SK-N-SH treated with all-trans-retinoic acid at 6 μM for 48 hours (cell line): ENCODE data around the gene MYO9A.

Experiments
- ATAC-seq: fragments of 200-7000 bp; cut with Tn5 transposase; 3 replicates; pipeline ENCODE4 v1.9.1; 2020; ENCODE audit warnings: mild to moderate bottlenecking, moderate library complexity
- ARNTL ChIP-seq: fragments of 450-650 bp; formaldehyde crosslinking; IDR thresholded peaks from 2 replicates; pipeline ENCODE4 v1.5.0; 2020; ENCODE audit warnings: low read depth, mild to moderate bottlenecking, moderate library complexity, borderline replicate concordance
- CSDC2 ChIP-seq: fragments of 250-450 bp; sonication (Bioruptor Pico); IDR thresholded peaks from 2 replicates; pipeline ENCODE4 v1.5.0; 2020; ENCODE audit warnings: mild to moderate bottlenecking, moderate library complexity
- ESRRG ChIP-seq: fragments of 250-450 bp; sonication (Bioruptor Pico); IDR thresholded peaks from 2 replicates; pipeline ENCODE4 v1.6.1; 2021; ENCODE audit warnings: mild to moderate bottlenecking
- GLIS3 ChIP-seq: fragments of 250-450 bp; sonication (Bioruptor Pico); IDR thresholded peaks from 2 replicates; pipeline ENCODE4 v1.5.0; 2020; ENCODE audit warnings: mild to moderate bottlenecking, moderate library complexity
- OSR1 ChIP-seq: fragments of 250-450 bp; sonication (Bioruptor Pico); IDR thresholded peaks from 2 replicates; pipeline ENCODE4 v1.8.0; 2022; ENCODE audit warnings: moderate library complexity, mild to moderate bottlenecking, inconsistent platforms
- PATZ1 ChIP-seq: fragments of 250-450 bp; sonication (Bioruptor Pico); IDR thresholded peaks from 2 replicates; pipeline ENCODE4 v1.8.0; 2020; ENCODE audit warnings: mild to moderate bottlenecking, moderate library complexity, borderline replicate concordance
- PPARA ChIP-seq: fragments of 250-450 bp; sonication (Bioruptor Pico); IDR thresholded peaks from 2 replicates; pipeline ENCODE4 v1.5.0; 2020; ENCODE audit warnings: mild to moderate bottlenecking, borderline replicate concordance
- RARB ChIP-seq: fragments of 250-450 bp; sonication (Bioruptor Pico); IDR thresholded peaks from 2 replicates; pipeline ENCODE4 v1.8.0; 2021; ENCODE audit warnings: mild to moderate bottlenecking, moderate library complexity
- SNAI2 ChIP-seq: fragments of 250-450 bp; sonication (Bioruptor Pico); IDR thresholded peaks from 2 replicates; pipeline ENCODE4 v1.5.0; 2020; ENCODE audit warnings: mild to moderate bottlenecking, moderate library complexity
- TCF4 ChIP-seq: fragments of 250-450 bp; sonication (Bioruptor Pico); IDR thresholded peaks from 2 replicates; pipeline ENCODE4 v1.8.0; 2021; ENCODE audit warnings: mild to moderate bottlenecking, moderate library complexity, borderline replicate concordance
- ZC3H10 ChIP-seq: fragments of 250-450 bp; sonication (Bioruptor Pico); IDR thresholded peaks from 2 replicates; pipeline ENCODE4 v1.5.1; 2021; ENCODE audit warnings: mild to moderate bottlenecking, moderate library complexity
- ZFP3 ChIP-seq: fragments of 250-450 bp; sonication (Bioruptor Pico); IDR thresholded peaks from 2 replicates; pipeline ENCODE4 v1.5.0; 2020; ENCODE audit warnings: mild to moderate bottlenecking, moderate library complexity
- ZFP30 ChIP-seq: fragments of 450-650 bp; formaldehyde crosslinking; IDR thresholded peaks from 2 replicates; pipeline ENCODE4 v1.5.0; 2022; ENCODE audit warnings: mild to moderate bottlenecking, moderate library complexity
- ZNF565 ChIP-seq: fragments of 450-650 bp; formaldehyde crosslinking; conservative IDR thresholded peaks from 2 replicates; pipeline ENCODE4 v1.5.0; 2020; ENCODE audit warnings: low read depth, mild to moderate bottlenecking, moderate library complexity
- ZNF8 ChIP-seq: fragments of 450-650 bp; formaldehyde crosslinking; IDR thresholded peaks from 2 replicates; pipeline ENCODE4 v1.5.0; 2020; ENCODE audit warnings: mild to moderate bottlenecking, moderate library complexity
- TF ChIP-seq, protein P1 (sequence below): fragments of 250-450 bp; sonication (Bioruptor Pico); IDR thresholded peaks from 2 replicates; pipeline ENCODE4 v1.5.0; 2020; ENCODE audit warnings: mild to moderate bottlenecking, moderate library complexity
- TF ChIP-seq, protein P2 (sequence below): fragments of 250-450 bp; sonication (Bioruptor Pico); IDR thresholded peaks from 2 replicates; pipeline ENCODE4 v1.5.1; 2021; ENCODE audit warnings: mild to moderate bottlenecking, moderate library complexity
- TF ChIP-seq, protein P3 (sequence below): fragments of 250-450 bp; sonication (Bioruptor Pico); IDR thresholded peaks from 2 replicates; pipeline ENCODE4 v1.5.1; 2020; ENCODE audit warnings: low read depth, mild to moderate bottlenecking, moderate library complexity
- TF ChIP-seq, protein P4 (sequence below): fragments of 250-450 bp; sonication (Bioruptor Pico); IDR thresholded peaks from 2 replicates; pipeline ENCODE4 v1.8.0; 2021; ENCODE audit warnings: low read depth, mild to moderate bottlenecking, moderate library complexity, borderline replicate concordance

The MYO9A gene

DNA sequence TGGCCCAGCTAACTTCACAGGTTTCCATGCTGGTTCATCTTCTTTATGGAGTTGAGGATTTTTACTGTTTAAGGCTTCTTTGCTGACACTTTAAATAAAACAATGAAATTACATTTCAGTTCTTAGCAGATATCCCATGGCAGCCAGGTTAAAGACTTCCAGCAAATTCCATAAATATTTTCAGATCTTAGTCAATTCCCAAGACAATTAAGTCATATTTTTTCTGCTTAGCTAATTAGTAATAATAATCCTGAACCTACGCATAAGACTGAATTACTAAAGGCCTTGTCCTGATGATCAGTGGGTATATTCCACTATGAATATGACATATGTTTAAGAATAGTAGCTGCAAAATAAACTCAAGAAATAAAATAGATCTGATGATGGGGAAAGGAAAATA is 224.3 kb downstream of the MYO9A start:
- no peak for TF ChIP-seq ZNF565
- TF ChIP-seq PATZ1 (CRISPR knock-in tag): no peak
- no peak for TF ChIP-seq ARNTL
- TF ChIP-seq TCF4 (CRISPR knock-in tag): no peak
- TF ChIP-seq, protein P1, sequence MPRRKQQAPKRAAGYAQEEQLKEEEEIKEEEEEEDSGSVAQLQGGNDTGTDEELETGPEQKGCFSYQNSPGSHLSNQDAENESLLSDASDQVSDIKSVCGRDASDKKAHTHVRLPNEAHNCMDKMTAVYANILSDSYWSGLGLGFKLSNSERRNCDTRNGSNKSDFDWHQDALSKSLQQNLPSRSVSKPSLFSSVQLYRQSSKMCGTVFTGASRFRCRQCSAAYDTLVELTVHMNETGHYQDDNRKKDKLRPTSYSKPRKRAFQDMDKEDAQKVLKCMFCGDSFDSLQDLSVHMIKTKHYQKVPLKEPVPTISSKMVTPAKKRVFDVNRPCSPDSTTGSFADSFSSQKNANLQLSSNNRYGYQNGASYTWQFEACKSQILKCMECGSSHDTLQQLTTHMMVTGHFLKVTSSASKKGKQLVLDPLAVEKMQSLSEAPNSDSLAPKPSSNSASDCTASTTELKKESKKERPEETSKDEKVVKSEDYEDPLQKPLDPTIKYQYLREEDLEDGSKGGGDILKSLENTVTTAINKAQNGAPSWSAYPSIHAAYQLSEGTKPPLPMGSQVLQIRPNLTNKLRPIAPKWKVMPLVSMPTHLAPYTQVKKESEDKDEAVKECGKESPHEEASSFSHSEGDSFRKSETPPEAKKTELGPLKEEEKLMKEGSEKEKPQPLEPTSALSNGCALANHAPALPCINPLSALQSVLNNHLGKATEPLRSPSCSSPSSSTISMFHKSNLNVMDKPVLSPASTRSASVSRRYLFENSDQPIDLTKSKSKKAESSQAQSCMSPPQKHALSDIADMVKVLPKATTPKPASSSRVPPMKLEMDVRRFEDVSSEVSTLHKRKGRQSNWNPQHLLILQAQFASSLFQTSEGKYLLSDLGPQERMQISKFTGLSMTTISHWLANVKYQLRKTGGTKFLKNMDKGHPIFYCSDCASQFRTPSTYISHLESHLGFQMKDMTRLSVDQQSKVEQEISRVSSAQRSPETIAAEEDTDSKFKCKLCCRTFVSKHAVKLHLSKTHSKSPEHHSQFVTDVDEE (CRISPR knock-in tag): no peak
- TF ChIP-seq OSR1 (CRISPR knock-in tag): no peak
- no peak for TF ChIP-seq ZFP30 (CRISPR knock-in tag)
- no peak for TF ChIP-seq ZC3H10 (CRISPR knock-in tag)
- no peak for TF ChIP-seq PPARA (CRISPR knock-in tag)
- TF ChIP-seq ZFP3 (CRISPR knock-in tag): no peak
- no peak for TF ChIP-seq CSDC2 (CRISPR knock-in tag)
- TF ChIP-seq GLIS3: no peak
- TF ChIP-seq, protein P2, sequence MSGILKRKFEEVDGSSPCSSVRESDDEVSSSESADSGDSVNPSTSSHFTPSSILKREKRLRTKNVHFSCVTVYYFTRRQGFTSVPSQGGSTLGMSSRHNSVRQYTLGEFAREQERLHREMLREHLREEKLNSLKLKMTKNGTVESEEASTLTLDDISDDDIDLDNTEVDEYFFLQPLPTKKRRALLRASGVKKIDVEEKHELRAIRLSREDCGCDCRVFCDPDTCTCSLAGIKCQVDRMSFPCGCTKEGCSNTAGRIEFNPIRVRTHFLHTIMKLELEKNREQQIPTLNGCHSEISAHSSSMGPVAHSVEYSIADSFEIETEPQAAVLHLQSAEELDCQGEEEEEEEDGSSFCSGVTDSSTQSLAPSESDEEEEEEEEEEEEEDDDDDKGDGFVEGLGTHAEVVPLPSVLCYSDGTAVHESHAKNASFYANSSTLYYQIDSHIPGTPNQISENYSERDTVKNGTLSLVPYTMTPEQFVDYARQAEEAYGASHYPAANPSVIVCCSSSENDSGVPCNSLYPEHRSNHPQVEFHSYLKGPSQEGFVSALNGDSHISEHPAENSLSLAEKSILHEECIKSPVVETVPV (CRISPR knock-in tag): no peak
- TF ChIP-seq ESRRG: no peak
- no peak for TF ChIP-seq ZNF8 (CRISPR knock-in tag)
- TF ChIP-seq, all 23 proteins: peak for 0
- ATAC-seq: no peak

DNA sequence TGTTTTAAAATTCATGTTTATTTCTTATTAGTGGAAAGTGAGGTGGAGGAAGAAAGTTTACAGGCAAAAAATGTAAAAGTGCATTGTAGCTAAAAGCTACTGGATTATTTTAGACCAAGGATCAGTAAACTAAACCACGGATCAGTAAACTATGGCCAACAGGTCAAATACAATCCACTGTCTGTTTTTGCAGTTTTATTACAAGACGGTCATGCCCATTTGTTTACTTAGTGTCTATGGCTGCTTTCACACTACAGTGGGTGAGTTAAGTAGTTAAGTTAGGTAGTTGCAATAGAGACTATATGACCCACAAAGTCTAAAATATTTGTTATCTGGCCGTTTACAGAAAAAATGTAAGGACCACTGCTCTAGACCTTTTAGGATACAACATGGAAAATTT is 225.6 kb downstream of the MYO9A start:
- no peak for ATAC-seq
- no peak for TF ChIP-seq OSR1 (CRISPR knock-in tag)
- TF ChIP-seq ZNF565: no peak
- TF ChIP-seq ZFP30 (CRISPR knock-in tag): no peak
- TF ChIP-seq, protein P1 (CRISPR knock-in tag): no peak
- no peak for TF ChIP-seq ZNF8 (CRISPR knock-in tag)
- TF ChIP-seq RARB (CRISPR knock-in tag): no peak
- TF ChIP-seq, protein P3, sequence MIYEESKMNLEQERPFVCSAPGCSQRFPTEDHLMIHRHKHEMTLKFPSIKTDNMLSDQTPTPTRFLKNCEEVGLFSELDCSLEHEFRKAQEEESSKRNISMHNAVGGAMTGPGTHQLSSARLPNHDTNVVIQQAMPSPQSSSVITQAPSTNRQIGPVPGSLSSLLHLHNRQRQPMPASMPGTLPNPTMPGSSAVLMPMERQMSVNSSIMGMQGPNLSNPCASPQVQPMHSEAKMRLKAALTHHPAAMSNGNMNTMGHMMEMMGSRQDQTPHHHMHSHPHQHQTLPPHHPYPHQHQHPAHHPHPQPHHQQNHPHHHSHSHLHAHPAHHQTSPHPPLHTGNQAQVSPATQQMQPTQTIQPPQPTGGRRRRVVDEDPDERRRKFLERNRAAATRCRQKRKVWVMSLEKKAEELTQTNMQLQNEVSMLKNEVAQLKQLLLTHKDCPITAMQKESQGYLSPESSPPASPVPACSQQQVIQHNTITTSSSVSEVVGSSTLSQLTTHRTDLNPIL (CRISPR knock-in tag): no peak

DNA sequence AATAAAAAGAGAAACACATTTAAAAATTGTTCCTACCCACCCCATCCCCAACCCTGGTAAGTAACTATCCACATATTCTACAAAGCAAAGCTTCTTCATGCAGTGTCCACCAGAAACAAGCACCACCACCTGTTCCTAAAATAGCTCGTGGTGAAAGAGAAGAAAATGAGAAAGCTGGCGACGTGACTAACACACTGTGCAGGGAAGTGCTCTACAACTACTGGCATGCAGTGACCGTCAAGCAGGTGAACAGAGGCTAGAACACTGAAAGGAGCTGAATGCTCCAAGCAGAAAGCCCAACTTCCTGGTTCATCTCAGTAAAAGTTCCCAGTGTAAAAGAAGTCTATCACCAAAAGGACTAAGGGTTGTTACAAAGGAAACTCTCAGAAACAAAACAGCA is 226.9 kb downstream of the MYO9A start:
- TF ChIP-seq SNAI2 (CRISPR knock-in tag) (no peak), ZC3H10 (CRISPR knock-in tag) (no peak)
- TF ChIP-seq, protein P3 (CRISPR knock-in tag): no peak
- TF ChIP-seq, protein P4, sequence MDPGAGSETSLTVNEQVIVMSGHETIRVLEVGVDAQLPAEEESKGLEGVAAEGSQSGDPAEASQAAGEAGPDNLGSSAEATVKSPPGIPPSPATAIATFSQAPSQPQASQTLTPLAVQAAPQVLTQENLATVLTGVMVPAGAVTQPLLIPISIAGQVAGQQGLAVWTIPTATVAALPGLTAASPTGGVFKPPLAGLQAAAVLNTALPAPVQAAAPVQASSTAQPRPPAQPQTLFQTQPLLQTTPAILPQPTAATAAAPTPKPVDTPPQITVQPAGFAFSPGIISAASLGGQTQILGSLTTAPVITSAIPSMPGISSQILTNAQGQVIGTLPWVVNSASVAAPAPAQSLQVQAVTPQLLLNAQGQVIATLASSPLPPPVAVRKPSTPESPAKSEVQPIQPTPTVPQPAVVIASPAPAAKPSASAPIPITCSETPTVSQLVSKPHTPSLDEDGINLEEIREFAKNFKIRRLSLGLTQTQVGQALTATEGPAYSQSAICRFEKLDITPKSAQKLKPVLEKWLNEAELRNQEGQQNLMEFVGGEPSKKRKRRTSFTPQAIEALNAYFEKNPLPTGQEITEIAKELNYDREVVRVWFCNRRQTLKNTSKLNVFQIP (CRISPR knock-in tag): no peak
- no peak for ATAC-seq
